AG09309 (cell line): ENCODE measurements around the gene KIF5A.
"Not testable (repeated sequence)": the region's sequence is repeated elsewhere in the genome, so short reads cannot be mapped to it uniquely, and the experiment has no call there.

ENCODE experiments used
- DNase-seq: peaks from one replicate; pipeline ENCODE4 v3.0.0-alpha.2; 2010; ENCODE audit warnings: low read depth
- H3K4me3 ChIP-seq: 2 replicates; pipeline ENCODE4 v1.5.1; 2011; ENCODE audit warnings: mild to moderate bottlenecking, low read depth, low read length, moderate library complexity; ENCODE audit not compliant: control insufficient read depth
- TF ChIP-seq, protein P1 (sequence below): IDR thresholded peaks from 2 replicates; pipeline ENCODE4 v1.5.1; 2011; ENCODE audit warnings: mild to moderate bottlenecking, low read depth, low read length, inconsistent platforms; ENCODE audit not compliant: insufficient read depth, control insufficient read depth; ENCODE audit errors: missing control alignments

The KIF5A gene

DNA sequence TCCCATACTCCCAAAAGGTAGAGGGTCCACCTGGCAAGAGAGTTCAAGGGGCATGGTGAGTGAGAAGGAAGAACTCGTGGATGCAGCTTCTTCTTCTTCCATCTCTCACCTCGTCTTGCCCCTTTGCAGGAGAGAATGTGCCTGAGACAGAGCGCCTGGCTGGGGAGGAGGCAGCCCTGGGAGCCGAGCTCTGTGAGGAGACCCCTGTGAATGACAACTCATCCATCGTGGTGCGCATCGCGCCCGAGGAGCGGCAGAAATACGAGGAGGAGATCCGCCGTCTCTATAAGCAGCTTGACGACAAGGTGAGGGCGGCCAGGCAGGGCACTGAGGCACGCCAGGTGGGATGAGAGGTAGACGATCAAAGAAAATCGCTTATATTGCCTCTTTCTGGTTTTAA lies 20.0 kb downstream of the KIF5A start:
- H3K4me3 ChIP-seq: no peak overlapping the region
- DNase-seq: no peak
- TF ChIP-seq, protein P1, sequence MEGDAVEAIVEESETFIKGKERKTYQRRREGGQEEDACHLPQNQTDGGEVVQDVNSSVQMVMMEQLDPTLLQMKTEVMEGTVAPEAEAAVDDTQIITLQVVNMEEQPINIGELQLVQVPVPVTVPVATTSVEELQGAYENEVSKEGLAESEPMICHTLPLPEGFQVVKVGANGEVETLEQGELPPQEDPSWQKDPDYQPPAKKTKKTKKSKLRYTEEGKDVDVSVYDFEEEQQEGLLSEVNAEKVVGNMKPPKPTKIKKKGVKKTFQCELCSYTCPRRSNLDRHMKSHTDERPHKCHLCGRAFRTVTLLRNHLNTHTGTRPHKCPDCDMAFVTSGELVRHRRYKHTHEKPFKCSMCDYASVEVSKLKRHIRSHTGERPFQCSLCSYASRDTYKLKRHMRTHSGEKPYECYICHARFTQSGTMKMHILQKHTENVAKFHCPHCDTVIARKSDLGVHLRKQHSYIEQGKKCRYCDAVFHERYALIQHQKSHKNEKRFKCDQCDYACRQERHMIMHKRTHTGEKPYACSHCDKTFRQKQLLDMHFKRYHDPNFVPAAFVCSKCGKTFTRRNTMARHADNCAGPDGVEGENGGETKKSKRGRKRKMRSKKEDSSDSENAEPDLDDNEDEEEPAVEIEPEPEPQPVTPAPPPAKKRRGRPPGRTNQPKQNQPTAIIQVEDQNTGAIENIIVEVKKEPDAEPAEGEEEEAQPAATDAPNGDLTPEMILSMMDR: no peak

DNA sequence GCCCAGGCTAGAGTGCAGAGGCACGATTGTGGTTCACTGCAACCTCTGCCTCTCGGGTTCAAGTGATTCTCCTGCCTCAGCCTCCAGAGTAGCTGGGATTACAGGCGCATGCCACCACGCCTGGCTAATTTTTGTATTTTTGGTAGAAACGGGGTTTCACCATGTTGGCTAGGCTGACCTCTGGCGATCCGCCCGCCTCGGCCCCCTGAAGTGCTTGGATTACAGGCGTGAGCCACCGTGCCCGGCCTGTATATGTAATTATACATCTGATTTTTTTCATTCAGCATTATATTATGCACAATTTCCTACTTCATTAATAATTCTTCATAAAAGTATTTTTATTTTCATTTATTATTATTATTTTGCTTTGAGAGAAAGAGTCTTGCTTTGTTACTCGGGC lies 20.6 kb downstream of the KIF5A start:
- not testable (repeated sequence) for DNase-seq, H3K4me3 ChIP-seq

DNA sequence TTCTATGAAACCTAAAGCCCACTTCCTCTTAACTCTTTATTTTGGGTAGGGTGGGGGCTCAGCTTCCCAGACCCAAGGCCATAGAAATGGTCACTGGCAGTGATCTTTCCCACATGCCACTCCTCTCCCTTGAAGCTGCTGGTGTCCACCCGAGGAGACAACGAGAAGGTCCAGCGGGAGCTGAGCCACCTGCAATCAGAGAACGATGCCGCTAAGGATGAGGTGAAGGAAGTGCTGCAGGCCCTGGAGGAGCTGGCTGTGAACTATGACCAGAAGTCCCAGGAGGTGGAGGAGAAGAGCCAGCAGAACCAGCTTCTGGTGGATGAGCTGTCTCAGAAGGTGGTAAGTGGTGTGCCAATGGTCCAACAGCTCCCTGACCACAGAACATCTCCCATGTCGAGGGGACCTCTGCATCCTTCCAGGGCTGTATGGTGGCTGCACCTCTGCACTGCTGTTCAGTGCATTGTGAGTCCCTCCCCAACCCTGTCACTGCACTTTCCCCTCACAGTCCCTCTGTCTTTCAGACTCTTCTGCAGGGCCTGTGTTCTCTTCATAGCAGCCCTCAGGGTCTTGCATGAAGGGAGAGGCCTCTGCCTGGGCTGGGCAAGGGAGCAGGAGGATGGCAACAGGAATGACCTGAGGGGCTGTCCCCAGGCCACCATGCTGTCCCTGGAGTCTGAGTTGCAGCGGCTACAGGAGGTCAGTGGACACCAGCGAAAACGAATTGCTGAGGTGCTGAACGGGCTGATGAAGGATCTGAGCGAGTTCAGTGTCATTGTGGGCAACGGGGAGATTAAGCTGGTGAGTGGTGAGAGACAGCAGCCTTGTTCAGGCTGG lies 22.3 kb downstream of the KIF5A start:
- no peak for DNase-seq
- TF ChIP-seq, protein P1: no peak
- no peak overlapping the region for H3K4me3 ChIP-seq

DNA sequence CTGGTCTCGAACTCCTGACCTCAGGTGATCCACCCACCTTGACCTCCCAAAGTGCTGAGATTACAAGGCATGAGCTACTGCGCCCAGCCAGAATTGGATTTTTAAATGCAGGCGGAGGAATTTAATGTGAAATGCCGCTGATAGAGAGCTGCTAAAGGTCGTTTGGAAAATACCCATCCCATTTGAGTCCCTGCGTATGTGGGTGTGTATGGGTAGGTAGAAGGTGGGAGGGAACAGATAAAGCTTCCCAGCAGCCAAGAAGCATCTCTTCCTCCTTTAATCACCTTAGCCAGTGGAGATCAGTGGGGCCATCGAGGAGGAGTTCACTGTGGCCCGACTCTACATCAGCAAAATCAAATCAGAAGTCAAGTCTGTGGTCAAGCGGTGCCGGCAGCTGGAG lies 25.0 kb downstream of the KIF5A start:
- TF ChIP-seq, protein P1: no peak
- H3K4me3 ChIP-seq: no peak overlapping the region
- DNase-seq: no peak

DNA sequence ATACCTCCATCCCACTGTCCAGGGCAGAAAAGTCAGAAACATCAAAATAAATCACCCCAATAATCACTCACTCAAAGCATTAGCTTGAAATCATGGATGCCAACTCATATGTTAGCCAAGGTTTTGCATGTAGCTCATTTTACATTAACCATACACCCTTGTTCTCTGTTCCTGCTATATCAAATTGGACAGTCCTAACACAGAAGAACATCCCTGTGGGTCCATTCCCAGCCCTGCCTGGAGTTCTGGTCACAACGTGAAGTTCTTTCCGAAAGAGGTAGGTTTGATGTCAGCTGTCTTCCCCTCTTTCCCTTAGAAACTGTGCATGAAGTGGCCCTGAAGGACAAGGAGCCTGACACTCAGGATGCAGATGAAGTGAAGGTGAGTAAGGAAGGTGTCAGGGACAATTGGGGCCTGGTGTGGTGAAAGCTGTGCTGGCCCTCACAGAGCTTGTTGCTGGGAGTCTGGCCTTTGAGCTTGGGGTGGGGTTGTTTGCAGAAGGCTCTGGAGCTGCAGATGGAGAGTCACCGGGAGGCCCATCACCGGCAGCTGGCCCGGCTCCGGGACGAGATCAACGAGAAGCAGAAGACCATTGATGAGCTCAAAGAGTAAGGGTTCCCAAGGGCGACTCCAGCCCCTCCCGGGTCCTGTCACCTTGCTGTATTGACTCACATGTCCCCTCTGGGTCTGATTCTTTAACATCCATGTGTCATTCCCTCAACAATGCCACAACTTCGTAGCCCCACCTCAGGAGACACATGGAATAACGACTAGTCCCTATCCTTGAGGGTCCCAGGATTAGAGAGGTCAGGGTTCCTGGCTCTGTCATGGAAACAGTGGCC lies 26.1 kb downstream of the KIF5A start:
- DNase-seq: no peak
- TF ChIP-seq, protein P1: no peak
- no peak overlapping the region for H3K4me3 ChIP-seq

GRCh38 chr12:57576613-57577160 lies 26.8 kb downstream of the KIF5A start:
- TF ChIP-seq, protein P1: no peak
- DNase-seq: no peak

More at GRCh38 chr12:57576613-57577160, 26.8 kb downstream of the KIF5A start:
- H3K4me3 ChIP-seq: no peak overlapping the region
